NCI-H1417 (cell line): ENCODE results near the gene ZCCHC24.

ENCODE experiments used
- DNase-seq, 3 experiments: peaks; one replicate each; lab custom pipeline; 2025; lab: John Stamatoyannopoulos, UW

ZCCHC24 gene

DNA sequence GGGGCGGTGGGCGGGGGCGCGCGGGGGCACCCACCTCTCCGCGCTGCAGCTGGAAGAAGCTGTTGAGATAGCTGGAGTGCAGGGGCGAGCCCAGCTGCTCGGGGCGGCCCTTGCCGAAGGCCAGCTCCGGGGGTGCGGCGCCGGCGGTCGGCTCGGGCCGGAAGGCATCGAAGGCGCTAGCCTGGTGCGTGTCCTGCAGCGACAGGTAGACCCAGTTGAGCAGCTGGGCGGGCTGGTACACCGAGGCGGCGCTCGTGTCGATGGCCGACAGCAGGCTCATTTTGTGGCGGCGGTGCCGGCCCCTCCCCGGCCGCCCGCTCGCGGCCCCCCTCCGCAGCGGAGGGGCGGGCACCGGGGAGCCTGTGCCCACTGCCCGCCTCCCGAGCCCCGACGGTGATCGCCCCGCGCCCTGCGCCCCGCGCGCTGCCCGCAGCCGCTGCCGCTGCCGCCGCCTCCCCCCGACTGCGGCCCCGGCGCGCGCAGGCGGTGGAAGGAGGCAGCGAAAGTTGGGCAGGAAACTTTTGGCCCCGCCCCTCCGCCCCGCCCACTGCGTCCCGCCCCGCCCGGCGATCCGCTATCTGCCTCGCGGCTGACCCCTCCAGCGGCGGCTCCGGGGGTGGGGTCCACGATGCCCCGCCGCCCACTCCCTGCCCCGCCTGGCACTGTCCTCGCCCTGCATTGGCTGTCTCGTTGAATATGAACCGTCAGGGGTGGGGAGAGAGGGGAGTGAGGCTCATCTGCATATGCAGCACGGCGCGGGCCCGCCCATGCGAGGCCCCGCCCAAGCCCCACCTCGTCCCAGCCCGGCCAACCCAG, at the start of gene ZCCHC24:
Gene ZCCHC24 (minus strand): TSS at position 464 of the 816 bp plus-strand sequence. CDS start 184 bp downstream, at position 280.
- peak; percentile 69 to 83 (median 75) for DNase-seq

DNA sequence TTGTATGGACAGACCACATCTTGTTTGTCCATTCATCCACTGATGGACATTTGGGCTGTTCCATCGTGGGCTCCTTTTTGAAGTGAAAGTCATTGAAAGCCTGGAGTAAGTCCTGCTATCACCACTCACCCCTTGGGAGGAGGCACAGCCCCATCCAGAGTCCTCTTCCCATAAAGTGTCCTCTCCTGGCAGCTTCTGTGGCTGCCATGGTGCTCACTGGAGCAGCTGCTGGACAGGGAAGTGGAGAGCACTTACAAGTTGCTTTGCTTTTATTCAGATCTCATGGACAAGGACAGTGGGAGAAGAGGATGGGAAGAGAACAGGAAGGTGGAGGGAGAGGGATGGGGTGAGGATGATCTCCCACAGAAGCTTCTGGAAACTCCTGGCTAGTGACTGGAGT, 48.4 kb upstream of the ZCCHC24 start:
- DNase-seq: no peak

DNA sequence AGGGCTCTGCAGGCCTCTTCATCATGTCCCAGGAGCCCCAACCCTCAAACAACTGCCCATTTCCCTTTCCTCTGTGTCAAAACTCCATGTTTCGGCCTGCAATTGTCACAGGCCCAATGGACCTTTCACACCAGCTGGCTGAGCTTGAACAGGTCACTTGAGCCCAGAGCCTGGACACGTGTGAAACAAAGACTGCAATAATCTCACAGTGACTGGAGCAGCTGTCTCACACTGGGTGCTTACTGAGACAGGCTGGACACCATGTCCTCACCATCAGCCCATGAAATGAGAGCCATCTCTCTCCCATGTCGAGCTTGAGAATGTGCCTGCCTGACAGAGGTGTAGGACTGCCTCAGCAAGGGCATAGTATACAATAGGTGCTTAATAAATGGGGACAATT, 47.4 kb upstream of the ZCCHC24 start:
- DNase-seq: no peak

DNA sequence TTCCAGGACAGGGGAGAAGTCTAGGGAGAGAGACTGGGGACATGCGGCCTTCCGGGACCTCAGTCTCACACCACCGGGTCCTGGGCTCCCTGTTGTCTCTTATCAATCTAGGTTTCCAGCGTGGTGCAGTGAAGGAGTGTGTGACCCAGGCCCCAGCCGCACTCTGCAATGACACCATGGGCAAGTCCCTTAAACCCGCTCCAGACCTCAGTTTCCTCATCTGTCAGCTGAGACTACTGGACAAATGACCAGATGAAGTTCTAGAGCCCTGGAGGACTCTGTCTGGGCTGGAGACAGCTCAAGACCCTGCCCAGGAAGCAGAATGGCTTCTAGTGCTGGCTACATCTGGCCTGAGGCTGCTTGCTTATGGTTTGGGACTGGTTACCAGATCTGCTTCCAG, 46.8 kb upstream of the ZCCHC24 start:
- no peak for DNase-seq

DNA sequence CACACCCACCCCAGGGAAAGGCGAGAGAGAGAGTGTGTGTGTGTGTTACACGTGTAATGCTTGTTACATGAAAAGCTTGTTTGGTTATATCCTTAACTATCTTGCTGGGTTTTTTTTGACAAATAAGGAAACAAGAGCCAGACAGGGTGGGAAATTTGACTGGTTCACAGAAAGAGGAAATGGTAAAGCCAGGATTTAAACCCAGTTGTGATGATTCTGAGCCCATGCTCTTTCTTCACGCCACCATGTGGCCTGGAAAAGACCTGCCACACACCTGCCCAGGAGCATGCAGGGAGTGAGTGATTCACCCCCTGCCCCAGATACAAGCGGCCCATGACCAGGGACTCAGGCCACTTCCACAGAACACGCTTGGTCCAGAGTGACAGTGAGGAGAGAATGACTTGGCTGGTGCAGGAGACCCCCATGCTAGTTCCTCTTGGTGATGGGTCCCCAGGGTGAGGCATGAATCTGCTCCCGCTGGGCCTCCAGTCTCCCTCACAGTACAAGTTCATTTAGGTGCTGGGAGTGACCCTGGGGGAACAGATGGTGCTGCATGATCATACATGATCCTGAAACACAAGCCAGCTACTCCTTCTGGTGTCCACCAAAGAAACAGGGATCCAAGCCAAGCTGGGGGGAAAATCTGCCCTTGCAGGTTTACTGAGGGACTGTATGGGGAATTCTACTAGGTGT, 45.9 kb upstream of the ZCCHC24 start:
- DNase-seq: no peak

DNA sequence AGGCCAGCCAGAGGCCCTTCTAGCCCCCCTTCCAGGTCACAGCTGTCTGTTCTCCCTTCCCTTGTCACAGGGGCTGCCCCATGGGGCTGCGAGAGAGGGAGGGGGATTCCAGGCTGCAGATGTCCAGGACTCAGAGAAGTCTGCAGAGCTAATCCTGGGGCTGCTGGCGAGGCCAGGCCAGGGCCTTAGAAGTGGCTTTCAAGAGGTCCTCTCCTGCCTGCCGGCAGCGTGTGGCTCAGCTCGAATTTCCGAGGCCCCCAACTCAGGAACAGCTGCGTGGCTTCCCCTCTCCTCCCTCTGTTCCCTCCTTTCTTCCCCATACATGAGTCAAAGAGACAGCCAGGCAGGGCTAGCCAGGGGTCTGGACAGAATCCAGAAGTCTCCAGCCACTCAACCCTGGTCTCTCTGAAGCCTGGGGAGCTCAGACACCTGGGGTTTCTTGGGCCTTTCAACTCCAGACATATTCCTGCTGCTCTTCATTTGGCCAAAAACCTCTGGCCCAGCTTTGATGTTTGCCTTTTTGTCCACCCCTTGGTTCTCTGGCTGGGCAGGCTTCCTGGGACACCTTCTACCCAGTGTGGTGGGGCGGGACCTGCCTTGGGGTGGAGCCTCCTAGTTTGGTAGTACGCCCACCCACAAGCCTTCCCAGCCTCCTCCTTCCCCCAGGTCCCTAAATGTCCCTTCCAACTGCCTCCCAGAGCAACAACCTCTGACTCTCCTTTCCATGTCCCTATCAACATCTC, 45.1 kb upstream of the ZCCHC24 start:
- DNase-seq: no peak

DNA sequence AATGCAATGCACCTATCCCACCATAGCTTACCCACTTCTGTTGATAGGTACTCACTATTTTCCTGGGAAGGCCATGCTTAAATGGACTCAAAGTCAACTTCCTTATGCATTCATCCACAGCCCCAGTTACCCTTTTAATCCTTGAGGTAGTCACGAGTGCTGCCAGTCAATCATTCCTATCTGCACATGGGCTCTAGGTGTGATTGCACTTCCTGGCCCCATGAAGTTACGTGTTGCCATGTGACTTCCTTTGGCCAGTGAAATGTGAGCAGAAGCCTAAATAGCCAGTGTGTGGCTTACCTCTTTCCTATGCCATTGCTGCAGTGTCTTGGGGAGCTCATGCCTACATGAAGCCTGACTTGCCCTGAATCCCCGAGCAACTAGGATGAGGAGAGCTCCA, 43.4 kb upstream of the ZCCHC24 start:
- no peak for DNase-seq

DNA sequence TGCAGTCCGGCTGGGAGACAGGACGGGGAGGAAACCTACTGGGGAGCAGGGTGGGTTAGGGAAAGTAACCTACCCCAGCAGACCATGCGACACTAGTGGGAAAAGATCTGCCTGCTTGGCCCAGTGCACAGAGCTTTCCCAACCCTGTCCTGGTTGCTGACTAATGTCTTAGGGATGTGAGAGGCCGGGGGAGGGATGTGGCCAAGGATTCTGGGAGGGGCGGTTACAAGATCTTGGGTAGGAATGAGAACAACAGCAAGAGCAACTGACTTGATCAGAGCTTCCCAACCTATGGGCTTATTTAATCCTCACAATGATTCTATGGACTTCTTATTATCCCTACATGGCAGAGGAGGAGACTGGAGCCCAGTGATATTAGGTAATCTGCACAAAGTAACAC, 42.9 kb upstream of the ZCCHC24 start:
- no peak for DNase-seq

DNA sequence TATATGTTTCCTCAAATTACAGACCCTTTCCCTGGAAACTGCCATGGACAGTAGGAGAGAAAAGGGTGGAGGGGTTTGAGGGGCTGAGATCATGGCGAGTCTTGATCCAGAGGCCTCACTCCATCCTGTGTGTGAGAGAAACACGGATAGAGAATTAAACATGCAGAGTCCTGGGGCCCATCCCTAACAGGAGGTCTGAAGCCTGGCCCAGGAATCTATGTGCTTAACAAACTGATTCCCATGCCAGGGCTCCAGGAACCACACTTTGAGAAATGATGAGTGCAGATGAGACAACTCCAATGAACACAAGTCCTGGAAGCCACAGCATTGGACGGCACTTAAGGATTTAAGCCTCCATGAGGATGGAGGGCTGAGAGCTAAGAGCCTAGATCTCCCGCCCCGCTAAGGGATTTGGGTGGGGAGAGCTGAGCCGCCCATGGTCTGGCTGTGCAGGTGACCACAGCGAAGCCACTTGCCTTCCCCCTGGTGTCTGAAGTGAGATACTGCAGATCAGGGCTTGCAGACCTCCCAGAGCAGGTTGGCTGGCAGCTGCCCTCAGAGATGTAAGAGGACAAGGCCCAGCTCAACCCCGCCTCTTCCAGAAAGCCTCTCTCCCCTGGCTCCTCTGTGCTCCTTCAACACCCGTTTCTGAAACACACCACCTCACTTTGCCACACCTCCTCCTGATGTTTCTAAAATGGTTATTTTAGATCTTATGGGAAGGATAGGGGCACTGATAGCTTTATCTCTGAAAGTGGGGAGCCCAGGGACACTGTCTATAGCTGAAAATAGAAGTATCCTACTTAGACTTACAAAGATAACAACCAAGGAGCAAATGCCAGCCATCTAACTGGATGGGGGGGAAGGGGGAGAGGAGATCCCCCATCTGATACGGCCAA, 42.1 kb upstream of the ZCCHC24 start:
- DNase-seq: peak; percentile 9 to 45 (median 20)

DNA sequence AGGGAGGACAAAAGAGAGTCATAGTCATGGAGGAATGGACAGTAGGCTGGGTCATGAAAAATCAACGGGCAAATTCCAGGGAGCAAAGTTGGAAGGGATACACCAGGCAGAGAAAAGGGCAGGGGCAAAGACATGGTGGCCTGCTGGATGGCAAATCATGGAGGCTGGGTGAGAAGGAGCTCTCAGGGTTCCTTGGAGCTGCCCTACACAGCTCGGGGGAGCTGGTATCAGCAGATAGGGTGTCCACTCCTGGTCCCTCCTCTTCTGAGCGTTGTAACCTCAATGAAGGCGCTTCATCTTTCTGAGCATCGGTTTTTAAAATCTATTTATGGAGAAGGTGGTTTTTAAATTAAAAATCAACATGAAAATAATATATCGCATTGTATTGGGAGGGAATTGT, 39.1 kb upstream of the ZCCHC24 start:
- no peak for DNase-seq

DNA sequence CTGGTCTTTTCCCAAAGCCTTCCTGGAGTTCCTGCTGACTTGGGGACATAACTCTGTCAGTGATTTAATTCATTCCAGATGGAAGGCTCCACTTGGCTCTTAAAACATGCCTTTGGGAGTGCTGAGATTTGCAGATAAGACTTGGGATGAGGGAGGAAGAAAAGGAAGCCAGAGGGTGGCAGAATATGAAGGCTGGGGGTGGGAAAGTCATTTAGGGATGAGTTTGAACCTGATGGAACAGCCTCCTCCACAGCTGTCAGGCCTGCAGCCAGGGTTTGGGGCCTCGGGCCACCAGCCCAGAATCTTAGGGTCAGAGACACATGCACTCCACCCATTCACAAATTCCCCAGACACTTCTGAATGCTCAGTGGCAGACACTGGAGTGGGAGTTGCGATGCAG, 38.5 kb upstream of the ZCCHC24 start:
- DNase-seq: no peak

DNA sequence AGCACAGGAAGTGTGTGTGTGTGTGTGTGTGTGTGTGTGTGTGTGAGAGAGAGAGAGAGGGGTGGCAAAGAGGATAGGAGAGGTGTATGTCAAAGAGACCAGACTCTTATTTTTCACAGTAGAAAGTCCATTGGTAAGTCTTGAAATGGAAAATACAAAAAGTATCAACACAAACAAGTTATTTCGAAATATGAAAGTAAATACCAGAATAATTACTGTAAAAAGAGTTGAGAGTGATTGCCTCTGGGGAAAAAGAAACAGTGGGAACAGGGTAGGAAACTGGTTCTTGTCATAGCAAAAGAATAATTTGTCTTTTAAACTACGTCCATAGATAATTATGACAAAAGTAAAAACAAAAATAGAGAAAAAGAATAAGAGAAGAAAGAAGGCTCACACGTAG, 37.9 kb upstream of the ZCCHC24 start:
- DNase-seq: no peak

DNA sequence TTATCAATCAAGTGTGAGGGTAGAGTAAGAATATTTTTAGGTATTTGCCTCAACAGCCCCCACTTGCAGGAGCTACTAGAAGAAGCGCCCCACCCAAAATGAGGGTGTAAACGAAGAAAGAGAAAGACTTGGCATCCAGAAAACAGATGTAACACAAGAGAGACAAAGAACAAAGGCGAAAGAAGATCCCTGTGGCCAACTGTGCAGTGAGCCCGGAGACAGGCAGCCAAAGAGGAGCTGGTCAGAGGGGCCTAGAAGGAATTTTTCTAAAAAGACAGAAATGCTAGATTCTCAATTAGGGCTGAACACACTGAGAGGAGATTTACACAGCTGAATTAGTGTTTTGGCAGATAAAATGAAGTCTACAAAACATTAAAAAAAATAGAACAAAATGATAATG, 37.3 kb upstream of the ZCCHC24 start:
- DNase-seq: no peak

DNA sequence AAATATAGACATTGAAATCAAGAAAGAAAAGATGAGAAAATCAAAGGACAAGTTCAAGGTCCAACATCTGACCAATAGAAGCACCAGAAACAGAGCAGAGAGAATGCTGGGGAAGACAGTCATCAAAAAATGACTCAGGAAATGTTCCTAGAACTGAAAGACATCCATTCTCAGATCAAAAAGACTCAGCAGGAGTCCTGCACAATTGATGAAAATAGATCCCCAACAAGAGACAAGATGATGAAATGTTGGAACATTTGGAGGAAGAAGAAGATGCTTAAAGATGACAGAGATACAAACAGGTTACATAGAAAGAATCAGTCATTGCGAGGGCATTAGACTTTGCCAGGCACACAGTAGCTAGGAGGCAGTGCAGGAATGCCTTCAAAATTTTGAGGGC, 36.9 kb upstream of the ZCCHC24 start:
- DNase-seq: no peak

DNA sequence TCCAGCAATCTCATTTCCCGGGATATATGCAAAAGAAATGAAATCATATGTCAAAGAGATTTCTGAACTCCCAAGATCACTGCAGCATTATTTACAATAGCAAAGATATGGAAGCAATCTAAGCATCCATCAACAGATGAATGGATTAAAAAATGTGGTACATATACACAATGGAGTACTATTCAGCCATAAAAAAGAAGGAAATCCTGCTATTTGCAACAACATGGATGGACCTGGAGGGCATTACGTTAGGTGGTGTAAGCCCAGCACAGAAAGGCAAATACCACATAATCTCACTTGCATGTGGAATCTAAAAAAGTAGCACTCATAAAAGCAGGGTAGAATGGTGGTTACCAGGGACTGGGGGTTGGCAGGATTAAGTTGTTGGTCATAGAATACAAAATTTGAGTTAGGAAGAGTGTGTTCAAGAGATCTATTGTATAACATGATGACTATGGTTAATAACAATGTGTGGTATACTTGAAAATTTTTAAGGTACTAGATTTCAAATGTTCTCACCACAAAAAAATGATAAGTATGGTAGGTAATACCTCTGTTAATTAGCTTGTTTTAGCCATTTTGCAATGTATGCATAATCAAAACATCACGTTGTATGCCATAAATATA, 34.0 kb upstream of the ZCCHC24 start:
- DNase-seq: no peak

DNA sequence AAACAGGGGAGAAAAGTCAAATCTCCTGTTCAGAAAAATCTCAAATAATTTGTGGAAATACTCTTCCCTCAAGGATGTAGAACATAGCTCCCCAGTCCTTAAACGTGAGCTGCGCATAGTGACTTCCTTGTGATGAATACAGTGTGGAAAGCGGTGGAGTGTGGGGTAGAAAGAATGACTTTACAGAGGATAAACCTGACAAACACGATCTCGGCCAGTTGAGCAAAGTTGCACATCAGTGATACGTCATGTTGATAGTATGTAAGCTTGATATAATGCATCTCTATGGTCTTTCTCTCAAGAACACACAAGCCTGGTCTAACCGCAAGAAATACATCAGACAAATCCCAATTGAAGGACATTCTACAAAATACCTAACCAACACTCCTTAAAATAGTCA, 32.0 kb upstream of the ZCCHC24 start:
- no peak for DNase-seq

DNA sequence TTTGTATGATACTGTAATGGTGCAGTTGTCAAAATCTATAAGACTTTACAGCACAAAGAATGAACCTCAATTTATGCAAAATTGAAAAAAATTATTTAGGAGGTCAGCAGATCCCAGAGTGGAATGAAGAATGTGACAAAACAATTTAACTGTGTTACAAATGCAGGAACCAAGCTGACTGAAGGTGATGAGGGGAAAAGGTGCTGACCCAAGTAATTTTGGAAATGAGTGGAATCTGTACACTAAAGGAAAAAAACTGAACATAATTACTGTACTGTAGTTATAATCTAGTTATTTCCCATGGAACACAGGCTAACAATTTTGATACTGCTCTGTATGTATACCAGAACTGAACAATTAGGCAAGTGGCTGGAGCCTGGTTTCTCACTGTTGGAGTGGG, 31.2 kb upstream of the ZCCHC24 start:
- no peak for DNase-seq

DNA sequence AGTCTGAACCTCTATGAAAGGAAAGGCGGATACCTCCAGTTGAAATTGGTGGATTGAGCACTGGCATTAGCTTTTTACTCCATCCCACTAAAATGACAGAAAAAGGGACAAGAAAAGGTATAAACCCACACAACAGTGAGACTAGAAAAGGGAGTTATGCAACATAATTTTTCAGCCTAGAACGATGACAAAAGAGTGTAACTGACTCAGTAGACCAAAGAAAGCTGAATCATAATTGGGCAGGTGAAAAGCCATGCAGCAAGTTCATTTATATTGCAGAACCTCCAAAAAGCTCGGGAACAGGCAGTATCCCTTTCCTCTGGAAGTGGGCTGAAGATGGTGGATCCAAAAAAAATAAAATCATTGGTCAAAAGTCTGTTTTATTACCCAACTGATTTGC, 30.5 kb upstream of the ZCCHC24 start:
- DNase-seq: no peak

DNA sequence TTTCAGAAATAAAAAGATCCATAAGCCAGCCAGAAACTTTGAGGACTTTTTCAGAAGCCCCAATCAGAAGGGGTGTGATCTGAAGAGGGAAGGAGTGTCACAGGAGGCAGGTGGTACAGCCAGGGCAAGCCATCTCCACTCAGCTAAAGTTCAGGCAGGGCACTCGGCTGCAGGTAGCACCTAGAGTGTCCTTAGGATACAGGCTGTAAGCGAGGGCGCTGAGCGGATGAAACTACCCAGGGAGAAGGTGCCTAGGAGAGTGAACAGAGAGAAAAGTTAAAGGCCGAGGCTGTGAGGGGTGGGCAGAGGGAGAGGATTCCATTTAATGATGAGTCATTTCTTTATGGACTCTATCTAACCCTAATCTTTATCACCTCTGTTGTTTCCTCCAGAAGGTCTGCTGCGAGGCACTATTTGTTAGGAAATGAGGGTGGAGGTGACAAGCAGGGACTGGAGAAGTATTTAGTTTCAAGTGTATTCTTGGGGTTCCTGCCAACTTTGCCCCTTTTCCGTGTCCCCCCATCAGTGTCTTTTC, 29.8 kb upstream of the ZCCHC24 start:
- DNase-seq: no peak

DNA sequence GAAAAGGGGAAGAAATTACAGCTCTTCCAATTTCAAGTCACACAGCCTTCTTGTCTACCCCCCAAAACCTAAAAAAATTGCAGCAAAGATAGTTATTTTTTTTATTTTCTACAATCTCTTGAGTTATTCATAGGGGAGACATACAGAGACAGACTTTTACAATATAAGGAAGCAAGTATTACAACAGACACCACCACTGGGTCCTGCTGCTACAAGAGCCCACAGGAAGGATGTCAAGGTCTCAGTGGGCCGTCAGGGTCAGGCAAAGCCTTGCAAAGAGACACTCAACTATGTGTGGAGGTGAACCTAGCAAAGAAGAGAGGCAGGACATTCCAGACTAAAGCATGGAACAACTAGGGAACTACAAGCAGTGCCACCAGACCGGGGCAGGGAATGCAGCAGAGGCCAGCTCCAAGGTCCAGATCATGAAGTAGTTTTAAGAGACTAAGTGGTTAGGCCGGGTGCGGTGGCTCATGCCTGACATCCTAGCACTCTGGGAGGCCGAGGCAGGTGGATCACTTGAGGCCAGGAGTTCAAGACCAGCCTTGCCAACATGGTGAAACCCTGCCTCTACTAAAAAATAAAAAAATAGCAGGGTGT, 28.2 kb upstream of the ZCCHC24 start:
- DNase-seq: no peak

DNA sequence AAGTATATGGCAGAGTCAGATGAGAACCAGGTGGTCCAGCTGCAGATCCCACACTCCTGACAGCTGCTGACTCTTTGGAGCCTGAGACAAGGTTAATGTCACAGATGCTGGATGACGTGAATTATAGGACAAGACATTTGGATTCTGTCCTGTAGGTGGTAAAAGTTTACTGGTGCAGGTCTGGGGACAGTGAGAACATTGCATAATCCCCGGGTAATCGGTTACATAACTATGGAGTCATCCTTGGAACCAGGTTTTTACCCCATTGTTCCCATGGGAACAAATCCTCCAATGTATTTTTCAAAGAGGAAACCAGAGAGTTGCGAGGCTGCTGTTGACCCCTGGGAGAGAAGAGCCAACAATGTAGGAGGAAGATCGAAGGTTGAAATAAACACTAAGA, 27.5 kb upstream of the ZCCHC24 start:
- DNase-seq: no peak
